ACC112 (cell line): ENCODE measurements around the gene UBR1.
A peak's percentile ranks its signal among the peaks of the same experiment; 100 is the strongest.
"Not testable (repeated sequence)": the region's sequence is repeated elsewhere in the genome, so short reads cannot be mapped to it uniquely, and the experiment has no call there.

Experiments
- H2AFZ ChIP-seq: fragments of 200-600 bp; sonication (generic); one replicate; pipeline ENCODE4 v1.6.0; 2017; ENCODE audit warnings: antibody characterized with exemption, low read length; ENCODE audit not compliant: unreplicated experiment
- H3K27ac ChIP-seq: fragments of 200-600 bp; sonication (generic); 2 replicates; pipeline ENCODE4 v1.5.1; 2014; ENCODE audit warnings: low read depth, mild to moderate bottlenecking, antibody characterized with exemption, low read length, moderate library complexity
- H3K27me3 ChIP-seq: fragments of 200-600 bp; sonication (generic); 2 replicates; pipeline ENCODE4 v1.6.1; 2014; ENCODE audit warnings: mild to moderate bottlenecking, antibody characterized with exemption, low read length, moderate library complexity, mixed read lengths; ENCODE audit not compliant: insufficient read depth
- H3K36me3 ChIP-seq: fragments of 200-600 bp; sonication (generic); 2 replicates; pipeline ENCODE4 v1.6.1; 2016; ENCODE audit warnings: mild to moderate bottlenecking, antibody characterized with exemption, low read length, moderate library complexity, mixed read lengths; ENCODE audit not compliant: insufficient read depth
- H3K4me1 ChIP-seq: fragments of 200-600 bp; sonication (generic); one replicate; pipeline ENCODE4 v1.6.1; 2016; ENCODE audit warnings: low read length, mixed read lengths; ENCODE audit not compliant: insufficient read depth, unreplicated experiment, control insufficient read depth
- H3K4me3 ChIP-seq: fragments of 200-600 bp; sonication (generic); 2 replicates; pipeline ENCODE4 v1.5.1; 2014; ENCODE audit warnings: mild to moderate bottlenecking, low read depth, low read length
- H3K79me2 ChIP-seq: fragments of 200-600 bp; sonication (generic); one replicate; pipeline ENCODE4 v1.6.0; 2016; ENCODE audit warnings: low read length; ENCODE audit not compliant: control insufficient read depth, unreplicated experiment, insufficient read depth

UBR1 gene

DNA sequence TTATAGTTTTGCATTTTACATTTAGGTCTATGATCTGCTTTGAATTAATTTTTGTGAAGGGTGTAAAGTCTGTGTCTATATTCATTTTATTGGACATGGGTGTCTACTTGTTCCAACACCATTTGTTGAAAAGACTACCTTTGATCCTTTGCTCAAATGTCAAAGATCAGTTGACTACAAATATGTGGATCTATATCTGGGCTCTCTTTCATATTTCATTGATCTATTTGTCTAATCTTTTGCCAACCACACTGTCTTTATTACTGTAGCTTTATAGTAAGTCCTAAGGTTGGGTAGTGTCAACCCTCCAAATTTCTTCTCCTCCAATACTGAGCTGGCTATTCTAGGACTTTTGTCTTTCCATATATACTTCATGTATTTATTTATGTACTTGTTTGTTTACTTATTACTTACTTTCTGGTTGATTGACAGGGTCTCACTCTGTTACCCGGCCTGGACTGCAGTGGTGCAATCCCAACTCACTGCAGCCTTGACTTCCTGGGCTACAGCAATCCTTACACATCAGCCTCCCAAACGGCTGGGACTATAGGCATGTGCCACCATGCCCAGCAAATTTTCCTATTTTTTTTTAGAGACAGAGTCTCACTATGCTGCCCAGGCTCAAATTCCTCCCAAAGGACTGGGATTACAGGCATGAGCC, 131.5 kb downstream of the UBR1 start:
- Histone ChIP-seq H3K27me3 (no peaks in the 10 kb centered on the region), H3K36me3 (peaks cover 44% of the 10 kb centered on the region), H3K79me2 (no peaks in the 10 kb centered on the region), H3K4me1 (no peaks in the 10 kb centered on the region), H3K4me3 (no peak overlapping the region), H3K27ac (no peak overlapping the region), H2AFZ (no peak overlapping the region)

DNA sequence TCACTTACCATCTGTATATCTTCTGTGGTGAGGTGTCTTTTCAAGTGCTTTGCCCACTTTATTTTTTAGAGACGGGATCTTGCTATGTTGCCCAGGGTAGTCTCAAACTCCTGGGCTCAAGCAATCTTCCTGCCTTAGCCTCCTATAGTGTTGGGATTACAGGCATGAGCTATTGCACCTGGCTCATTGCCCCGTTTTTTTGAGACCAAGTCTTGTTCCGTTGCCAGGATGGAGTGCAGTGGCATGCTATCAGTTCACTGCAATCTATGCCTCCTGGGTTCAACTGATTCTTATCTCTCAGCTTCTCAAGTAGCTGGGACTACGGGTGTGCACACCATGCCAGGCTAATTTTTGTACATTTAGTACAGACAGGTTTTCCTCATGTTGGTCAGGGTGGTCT, 132.7 kb downstream of the UBR1 start:
- no peaks in the 10 kb centered on the region for H3K4me1 ChIP-seq
- H2AFZ ChIP-seq: no peak overlapping the region
- H3K36me3 ChIP-seq: peaks cover 42% of the 10 kb centered on the region
- H3K27ac ChIP-seq: no peak overlapping the region
- no peaks in the 10 kb centered on the region for H3K27me3 ChIP-seq
- no peak overlapping the region for H3K4me3 ChIP-seq
- no peaks in the 10 kb centered on the region for H3K79me2 ChIP-seq

DNA sequence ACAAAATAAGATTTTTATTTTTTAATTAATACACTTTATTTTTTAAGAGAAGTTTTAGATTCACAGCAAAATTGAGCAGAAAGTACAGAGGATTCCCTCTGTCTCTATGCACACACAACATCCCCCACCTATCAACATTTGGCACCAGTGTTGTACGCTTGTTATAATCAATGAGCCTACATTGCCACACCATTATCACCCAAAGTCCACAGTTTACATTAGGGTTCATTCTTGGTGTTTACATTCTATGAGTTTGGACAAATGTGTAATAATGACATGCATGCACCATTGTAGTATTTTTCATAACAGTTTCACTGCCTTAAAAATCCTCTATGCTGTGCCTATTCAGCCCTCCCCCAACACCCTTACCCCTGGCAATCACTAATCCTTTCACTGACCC, 134.0 kb downstream of the UBR1 start:
- Histone ChIP-seq H3K4me3 (no peak overlapping the region), H3K4me1 (no peaks in the 10 kb centered on the region), H3K27me3 (no peaks in the 10 kb centered on the region), H3K27ac (no peak overlapping the region), H3K36me3 (peaks cover 30% of the 10 kb centered on the region), H3K79me2 (no peaks in the 10 kb centered on the region), H2AFZ (no peak overlapping the region)

DNA sequence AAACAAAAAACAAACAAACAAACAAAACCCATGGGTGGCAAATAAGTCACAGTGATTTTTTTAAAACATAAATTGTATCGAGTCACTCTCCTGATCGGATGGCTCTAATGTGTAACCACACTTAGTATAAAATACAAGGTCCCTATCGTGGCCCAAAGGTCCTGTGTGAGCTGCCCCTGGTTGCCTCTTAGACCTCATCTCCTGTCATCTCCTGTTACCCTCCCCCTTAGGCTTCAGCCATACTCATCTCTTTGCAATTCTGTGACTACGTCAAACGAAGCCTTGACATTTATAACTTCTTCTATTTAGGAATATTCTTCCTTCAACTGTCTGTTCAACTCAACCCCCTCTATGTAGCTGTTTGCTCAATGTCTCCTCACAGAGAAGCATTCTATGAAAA, 141.4 kb downstream of the UBR1 start:
- no peak overlapping the region for H3K27ac ChIP-seq
- H3K4me3 ChIP-seq: no peak overlapping the region
- H3K27me3 ChIP-seq: no peaks in the 10 kb centered on the region
- peaks cover 20% of the 10 kb centered on the region for H3K36me3 ChIP-seq
- no peaks in the 10 kb centered on the region for H3K4me1 ChIP-seq
- H3K79me2 ChIP-seq: no peaks in the 10 kb centered on the region
- no peak overlapping the region for H2AFZ ChIP-seq

DNA sequence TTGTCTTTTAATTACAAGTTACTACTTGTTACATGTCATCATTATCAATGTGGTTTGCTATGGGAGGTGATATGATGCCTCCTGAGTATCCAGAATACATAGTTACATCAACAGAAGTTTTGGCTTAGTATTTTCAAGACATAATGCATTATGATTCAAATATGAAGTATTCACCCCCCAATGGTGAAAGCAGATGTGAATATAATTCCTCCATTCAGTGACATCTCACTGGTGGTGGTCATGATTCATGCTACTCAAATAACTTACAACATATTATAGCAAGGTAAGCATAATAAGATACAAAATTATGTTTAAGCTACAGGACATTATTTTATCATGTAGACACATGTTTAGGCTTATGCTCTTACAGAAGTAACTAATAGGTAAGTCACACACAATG, 150.3 kb downstream of the UBR1 start:
- Histone ChIP-seq H3K4me3 (peak overlapping the region; percentile 3; the same call in 1 of the 2 replicates), H2AFZ (no peak overlapping the region), H3K27me3 (no peaks in the 10 kb centered on the region), H3K79me2 (no peaks in the 10 kb centered on the region), H3K4me1 (peaks cover 8% of the 10 kb centered on the region), H3K36me3 (peaks cover 72% of the 10 kb centered on the region), H3K27ac (peak overlapping the region; percentile 59; the same call in 1 of the 2 replicates)

DNA sequence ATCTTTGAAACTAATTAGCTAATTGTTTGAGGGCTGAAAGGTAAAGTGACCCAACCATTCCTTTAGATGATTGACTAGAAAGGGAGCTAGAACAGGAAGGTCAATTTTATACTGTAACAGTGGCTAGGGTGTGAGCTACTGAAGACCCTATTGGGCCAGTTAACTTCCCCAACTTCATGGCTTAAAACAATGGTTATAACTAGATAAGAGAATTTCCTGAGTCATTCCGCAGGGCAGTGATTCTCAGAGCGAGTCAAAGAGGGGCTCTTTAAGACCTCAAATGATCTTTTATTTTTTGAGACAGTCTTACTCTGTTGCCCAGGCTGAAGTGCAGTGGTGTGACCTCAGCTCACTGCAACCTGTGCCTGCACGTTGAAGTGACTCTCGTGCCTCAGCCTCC, 151.5 kb downstream of the UBR1 start:
- Histone ChIP-seq H3K36me3 (peaks cover 74% of the 10 kb centered on the region), H3K4me1 (peaks cover 8% of the 10 kb centered on the region), H2AFZ (no peak overlapping the region), H3K79me2 (no peaks in the 10 kb centered on the region), H3K27me3 (no peaks in the 10 kb centered on the region), H3K27ac (no peak overlapping the region), H3K4me3 (no peak overlapping the region)

DNA sequence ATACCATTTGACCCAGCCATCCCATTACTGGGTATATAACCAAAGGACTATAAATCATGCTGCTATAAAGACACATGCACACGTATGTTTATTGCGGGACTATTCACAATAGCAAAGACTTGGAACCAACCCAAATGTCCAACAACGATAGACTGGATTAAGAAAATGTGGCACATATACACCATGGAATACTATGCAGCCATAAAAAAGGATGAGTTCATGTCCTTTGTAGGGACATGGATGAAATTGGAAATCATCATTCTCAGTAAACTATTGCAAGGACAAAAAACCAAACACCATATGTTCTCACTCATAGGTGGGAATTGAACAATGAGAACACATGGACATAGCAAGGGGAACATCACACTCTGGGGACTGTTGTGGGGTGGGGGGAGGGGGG, 156.9 kb downstream of the UBR1 start:
- not testable (repeated sequence) for H3K4me3 ChIP-seq, H3K27ac ChIP-seq, H3K4me1 ChIP-seq, H3K79me2 ChIP-seq, H2AFZ ChIP-seq, H3K27me3 ChIP-seq
- peaks cover 41% of the 10 kb centered on the region for H3K36me3 ChIP-seq

DNA sequence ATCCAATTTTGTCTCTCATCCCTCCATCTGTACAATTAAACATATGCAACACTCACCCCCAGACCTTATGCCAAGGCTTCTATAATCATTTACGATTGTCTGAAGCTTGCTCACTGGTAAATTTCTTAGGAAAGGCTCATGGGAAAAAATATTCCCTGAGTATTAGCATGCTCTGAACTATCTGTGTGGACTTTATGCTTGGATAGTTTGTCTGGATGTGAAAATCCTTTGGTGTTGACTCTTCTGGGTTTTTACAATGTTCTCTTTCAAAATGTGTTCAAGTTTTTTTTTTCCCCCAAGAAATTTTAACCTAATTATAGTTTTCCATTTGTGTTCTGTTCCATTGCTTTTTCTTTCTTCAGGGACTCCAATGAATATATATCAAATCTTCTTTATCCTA, 165.3 kb downstream of the UBR1 start:
- no peak overlapping the region for H2AFZ ChIP-seq
- 0 out of 2 replicates have a peak, but pooled peaks cover 12% of the 10 kb centered on the region for H3K36me3 ChIP-seq
- no peaks in the 10 kb centered on the region for H3K4me1 ChIP-seq
- no peaks in the 10 kb centered on the region for H3K79me2 ChIP-seq
- H3K27ac ChIP-seq: no peak overlapping the region
- H3K27me3 ChIP-seq: no peaks in the 10 kb centered on the region
- H3K4me3 ChIP-seq: no peak overlapping the region

DNA sequence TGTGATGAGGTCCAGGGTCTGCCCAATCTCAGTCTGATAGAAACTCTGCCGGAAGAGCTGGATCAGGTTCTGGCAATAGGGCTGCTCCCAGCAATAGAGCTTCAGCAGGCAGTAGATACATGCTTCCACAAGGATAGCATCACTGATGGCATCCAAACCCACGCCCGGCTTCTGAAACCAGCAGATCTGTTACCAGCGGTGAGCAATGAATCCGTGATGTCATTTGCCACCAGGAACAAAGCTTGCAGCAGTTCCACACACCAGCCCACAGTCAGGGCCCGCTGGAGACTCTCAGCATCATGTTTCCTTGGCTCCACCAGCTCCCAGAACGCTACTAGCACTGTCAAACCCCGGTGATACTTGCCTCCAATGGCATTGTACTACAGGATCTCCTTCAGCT, 166.0 kb downstream of the UBR1 start:
- Histone ChIP-seq H3K27ac (no peak overlapping the region), H3K4me1 (no peaks in the 10 kb centered on the region), H2AFZ (no peak overlapping the region), H3K27me3 (no peaks in the 10 kb centered on the region), H3K79me2 (no peaks in the 10 kb centered on the region), H3K36me3 (0 out of 2 replicates have a peak, but pooled peaks cover 12% of the 10 kb centered on the region), H3K4me3 (no peak overlapping the region)

DNA sequence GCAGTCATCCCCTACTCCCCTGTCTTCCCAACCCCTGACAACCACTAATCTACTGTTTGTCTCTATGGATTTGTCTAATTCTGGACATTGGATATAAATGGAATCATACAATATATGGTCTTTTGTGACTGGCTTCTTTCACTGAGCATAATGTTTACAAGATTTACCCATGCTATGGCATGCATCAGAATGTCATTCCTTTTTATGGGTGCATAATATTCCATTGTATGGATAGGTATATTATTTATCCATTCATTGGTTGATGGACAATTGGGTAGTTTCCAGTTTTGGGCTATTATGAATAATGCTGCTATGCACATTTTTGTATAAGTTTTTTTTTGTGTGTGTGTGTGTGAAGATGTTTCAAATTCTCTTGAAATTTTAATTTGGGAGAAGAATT, 168.7 kb downstream of the UBR1 start:
- H3K79me2 ChIP-seq: no peaks in the 10 kb centered on the region

DNA sequence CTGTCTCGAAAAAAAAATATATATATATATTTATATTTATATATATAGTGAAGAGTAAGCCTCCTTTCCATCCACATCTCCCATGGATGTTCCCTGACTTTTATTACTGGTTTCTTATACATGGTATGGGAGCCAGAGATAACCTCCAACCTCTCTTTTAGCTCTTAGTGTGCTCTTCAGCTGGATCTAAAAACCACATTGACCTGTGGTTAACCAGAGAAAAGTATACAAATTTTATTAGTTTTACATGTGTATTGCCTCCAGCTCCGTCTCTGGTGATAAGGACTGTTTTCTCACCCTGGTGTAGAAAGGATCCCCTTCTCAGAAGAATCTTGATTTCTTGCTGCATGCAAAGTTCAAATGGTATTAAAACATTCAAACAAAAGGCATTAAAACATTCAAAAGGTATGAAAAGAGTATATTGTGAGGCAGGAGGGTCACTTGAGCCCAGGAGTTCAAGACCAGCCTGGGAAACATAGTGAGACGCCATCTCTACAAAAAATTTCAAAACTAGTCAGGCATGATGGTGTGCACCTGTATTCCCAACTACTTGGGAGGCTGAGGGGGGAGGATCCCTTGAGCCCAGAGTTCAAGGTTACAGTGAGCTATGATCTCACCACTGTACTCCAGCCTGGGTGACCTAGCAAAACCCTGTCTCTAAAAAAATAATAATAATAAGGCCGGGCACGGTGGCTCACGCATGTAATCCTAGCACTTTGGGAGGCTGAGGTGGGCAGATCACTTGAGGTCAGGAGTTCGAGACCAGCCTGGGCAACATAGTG, 171.8 kb downstream of the UBR1 start:
- Histone ChIP-seq H2AFZ (no peak overlapping the region), H3K79me2 (no peaks in the 10 kb centered on the region), H3K4me3 (no peak overlapping the region), H3K36me3 (no peaks in the 10 kb centered on the region), H3K4me1 (peaks cover 6% of the 10 kb centered on the region), H3K27me3 (no peaks in the 10 kb centered on the region), H3K27ac (no peak overlapping the region)

More for the DNA sequence above, 168.7 kb downstream of the UBR1 start:
- Histone ChIP-seq H3K4me3 (no peak overlapping the region), H2AFZ (no peak overlapping the region), H3K27ac (no peak overlapping the region), H3K36me3 (no peaks in the 10 kb centered on the region), H3K4me1 (no peaks in the 10 kb centered on the region), H3K27me3 (no peaks in the 10 kb centered on the region)
